Spleen (tissue), 11 donors: ENCODE measurements around the gene SLC1A3. TPM values are rescaled to one million over a fixed set of nuclear protein-coding genes. Genes with fewer than 3 reads are reported as not detected.

Experiments used
- DNase-seq: peaks from one replicate; pipeline ENCODE4 v3.0.0-alpha.2; 2020
- H3K27ac ChIP-seq, 8 donors: fragments of 200-600 bp; sonication (generic) in 7 of 8; 1 replicate in 4 of 8; 2 replicates in 4 of 8; pipeline versions ENCODE4 v1.5.0 to v1.8.0; 2016 to 2021; ENCODE audit warnings: inconsistent platforms in 4 of 8, mild to moderate bottlenecking in 4 of 8, moderate library complexity in 1 of 8
- H3K27me3 ChIP-seq, 7 donors: fragments of 200-600 bp; sonication (generic) in 6 of 7; replicated peaks in 1 of 7; 1 replicate in 4 of 7; 2 replicates in 3 of 7; pipeline versions ENCODE4 v1.5.0 to v1.8.0; 2016 to 2021; ENCODE audit warnings: inconsistent platforms in 3 of 7, mild to moderate bottlenecking in 1 of 7
- H3K36me3 ChIP-seq, 6 donors: fragments of 200-600 bp; sonication (generic) in 5 of 6; 1 replicate in 4 of 6; 2 replicates in 2 of 6; pipeline versions ENCODE4 v1.5.0 to v1.8.0; 2016 to 2021; ENCODE audit warnings: inconsistent platforms in 2 of 6
- H3K4me1 ChIP-seq, 6 donors: fragments of 200-600 bp; sonication (generic) in 5 of 6; 1 replicate in 3 of 6; 2 replicates in 3 of 6; pipeline versions ENCODE4 v1.5.0 to v1.8.0; 2016 to 2021; ENCODE audit warnings: inconsistent platforms in 3 of 6
- H3K4me3 ChIP-seq, 8 donors: fragments of 200-600 bp; sonication (generic) in 7 of 8; 1 replicate in 4 of 8; 2 replicates in 4 of 8; pipeline versions ENCODE4 v1.5.0 to v1.8.0; 2016 to 2021; ENCODE audit warnings: inconsistent platforms in 4 of 8, mild to moderate bottlenecking in 4 of 8, moderate library complexity in 2 of 8
- H3K9me3 ChIP-seq, 8 donors: fragments of 200-600 bp; sonication (generic) in 7 of 8; 1 replicate in 4 of 8; 2 replicates in 4 of 8; pipeline versions ENCODE4 v1.5.0 to v1.8.0; 2016 to 2021; ENCODE audit warnings: inconsistent platforms in 4 of 8
- POLR2A ChIP-seq, 3 donors: fragments of 450-650 bp; IDR thresholded peaks; one replicate each; pipeline ENCODE4 v1.5.1; 2017; ENCODE audit warnings: antibody characterized with exemption in 3 of 3, mild to moderate bottlenecking in 1 of 3
- POLR2AphosphoS5 ChIP-seq, 3 donors: sonication (generic); formaldehyde crosslinking; IDR thresholded peaks; one replicate each; pipeline ENCODE4 v1.5.1; 2017; ENCODE audit warnings: antibody characterized with exemption in 3 of 3
- WGBS, 5 donors: extraction: QIAGEN DNeasy Blood & Tissue Kit in 3 of 5; methylation state at CpG; one replicate each; pipeline versions ENCODE4 v1.1.5 to v1.1.7; 2013 to 2018; 5-methylcytosine and 5-hydroxymethylcytosine counted together
- intact Hi-C: fragments of 100-400 bp; cut with DNase I; formaldehyde crosslinking; loops from one replicate; pipeline ENCODE4 v1.15.0; 2023; ENCODE audit warnings: low total_unique reads
- polyA plus RNA-seq, 3 donors: library from polyadenylated mRNA; stranded (reverse); fragments of 200-250 nt; gene quantifications; one replicate each; pipeline ENCODE4 v1.2.1, GENCODE V29; 2013
- total RNA-seq, 7 donors: library from RNA; depleted of rRNA in 3 of 7; stranded (reverse); fragments of >200 nt in 3 of 7; fragmentation: NEBNext Ultra II Directional in 4 of 7; extraction: Animal tissue kit (Norgen Biotek cat#: 25700) in 4 of 7; gene quantifications; one replicate each; pipeline versions ENCODE4 v1.1.0 to v1.2.1, GENCODE V29; 2016 to 2021
- TF ChIP-seq, protein P1 (sequence below), 11 experiments: fragments of 200-600 bp in 7 of 11; fragments of 450-650 bp in 4 of 11; sonication (generic) in 4 of 11; IDR thresholded peaks in 8 of 11; conservative IDR thresholded peaks in 3 of 11; 1 replicate in 7 of 11; 2 replicates in 4 of 11; pipeline versions ENCODE4 v1.4.0 to v1.8.0; 2016 to 2021; ENCODE audit warnings: antibody characterized with exemption in 11 of 11, inconsistent platforms in 4 of 11, mild to moderate bottlenecking in 1 of 11
- donor health status: healthy with polysubstance abuse.
- donor health status: DM: no; HTN: no; CAD: no; lungs with moderate emphysema.
- donor health status: DM: no; HTN: no; CAD: no.
- donor health status: Bipolar disorder and iron deficiency.
- donor health status: healthy.
- donor health status: DM: no; HTN: no; CAD: no.
- donor health status: DM: yes; HTN: yes; CAD: no.

SLC1A3 gene
- total and polyA plus RNA-seq, 10 donors = 1.5 to 54.7 (median 25.2) TPM

DNA sequence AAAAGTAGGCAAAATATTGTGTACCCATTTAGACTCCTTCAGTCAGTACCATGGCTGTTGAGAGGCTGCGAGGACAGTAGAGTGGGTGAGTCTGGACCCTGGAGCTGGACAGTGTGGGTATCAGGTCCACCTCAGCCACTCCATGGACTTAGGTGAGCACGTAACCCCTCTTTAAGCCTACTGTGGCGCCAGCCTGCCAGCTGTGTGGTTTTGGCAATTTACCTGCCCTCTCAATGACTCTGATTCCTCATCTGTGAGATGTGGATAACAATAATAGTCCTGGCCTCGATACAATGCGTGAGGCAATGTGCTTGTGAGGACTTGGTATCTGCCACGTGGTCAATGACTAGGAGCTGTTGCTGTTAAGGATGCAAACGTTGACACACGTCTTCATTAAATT, 17.9 kb downstream of the SLC1A3 start:
- Histone ChIP-seq H3K27ac (no peak overlapping the region), H3K4me3 (no peak overlapping the region), H3K36me3 (no peaks in the 10 kb centered on the region), H3K9me3 (no peaks in the 10 kb centered on the region), H3K4me1 (no peaks in the 10 kb centered on the region), H3K27me3 (peaks cover 0 to 33% (median 0%) of the 10 kb centered on the region in 7 donors)
- intact Hi-C loops = no loop called here
- TF ChIP-seq POLR2AphosphoS5 (IDR thresholded peaks at IDR 0.05) = no peak
- TF ChIP-seq, protein P1, sequence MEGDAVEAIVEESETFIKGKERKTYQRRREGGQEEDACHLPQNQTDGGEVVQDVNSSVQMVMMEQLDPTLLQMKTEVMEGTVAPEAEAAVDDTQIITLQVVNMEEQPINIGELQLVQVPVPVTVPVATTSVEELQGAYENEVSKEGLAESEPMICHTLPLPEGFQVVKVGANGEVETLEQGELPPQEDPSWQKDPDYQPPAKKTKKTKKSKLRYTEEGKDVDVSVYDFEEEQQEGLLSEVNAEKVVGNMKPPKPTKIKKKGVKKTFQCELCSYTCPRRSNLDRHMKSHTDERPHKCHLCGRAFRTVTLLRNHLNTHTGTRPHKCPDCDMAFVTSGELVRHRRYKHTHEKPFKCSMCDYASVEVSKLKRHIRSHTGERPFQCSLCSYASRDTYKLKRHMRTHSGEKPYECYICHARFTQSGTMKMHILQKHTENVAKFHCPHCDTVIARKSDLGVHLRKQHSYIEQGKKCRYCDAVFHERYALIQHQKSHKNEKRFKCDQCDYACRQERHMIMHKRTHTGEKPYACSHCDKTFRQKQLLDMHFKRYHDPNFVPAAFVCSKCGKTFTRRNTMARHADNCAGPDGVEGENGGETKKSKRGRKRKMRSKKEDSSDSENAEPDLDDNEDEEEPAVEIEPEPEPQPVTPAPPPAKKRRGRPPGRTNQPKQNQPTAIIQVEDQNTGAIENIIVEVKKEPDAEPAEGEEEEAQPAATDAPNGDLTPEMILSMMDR (IDR thresholded peaks at IDR 0.05 in 8 of 11, conservative IDR thresholded peaks at IDR 0.05 in 3 of 11) = no peak
- no peak for TF ChIP-seq POLR2A (IDR thresholded peaks at IDR 0.05)
- WGBS, 5 donors = 67 to 79% (median 74%) methylated on average over 8 of the region's 8 CpGs
- no peak for DNase-seq

DNA sequence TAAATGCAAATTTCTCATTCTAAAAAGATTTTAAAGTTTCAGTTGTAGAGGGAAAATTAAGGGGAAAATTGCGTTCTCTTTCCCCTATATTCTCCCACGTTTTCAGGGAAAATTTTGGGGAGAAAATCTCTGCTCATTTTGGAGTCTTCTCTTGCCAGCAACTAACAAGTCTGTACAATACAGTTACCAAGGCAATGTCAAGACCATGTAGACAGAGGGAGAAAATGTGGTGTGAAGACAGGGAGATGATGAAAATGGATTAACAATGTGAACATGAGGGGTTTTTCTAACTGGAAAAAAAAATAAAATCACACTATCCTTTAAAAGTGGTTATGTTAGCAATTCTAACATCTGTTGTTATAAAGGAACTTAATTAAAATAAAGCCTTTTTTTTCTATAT, 22.3 kb downstream of the SLC1A3 start:
- Histone ChIP-seq H3K4me3 (no peak overlapping the region), H3K27me3 (peaks cover 0 to 30% (median 0%) of the 10 kb centered on the region in 7 donors), H3K4me1 (no peaks in the 10 kb centered on the region), H3K27ac (no peak overlapping the region), H3K9me3 (no peaks in the 10 kb centered on the region), H3K36me3 (no peaks in the 10 kb centered on the region)
- intact Hi-C loops = no loop called here
- no peak for DNase-seq
- no peak for TF ChIP-seq POLR2A (IDR thresholded peaks at IDR 0.05)
- TF ChIP-seq, protein P1 (IDR thresholded peaks at IDR 0.05 in 8 of 11, conservative IDR thresholded peaks at IDR 0.05 in 3 of 11) = no peak
- no peak for TF ChIP-seq POLR2AphosphoS5 (IDR thresholded peaks at IDR 0.05)
- WGBS, 5 donors = 64 to 80% (median 77%) methylated on average over 2 of the region's 2 CpGs

DNA sequence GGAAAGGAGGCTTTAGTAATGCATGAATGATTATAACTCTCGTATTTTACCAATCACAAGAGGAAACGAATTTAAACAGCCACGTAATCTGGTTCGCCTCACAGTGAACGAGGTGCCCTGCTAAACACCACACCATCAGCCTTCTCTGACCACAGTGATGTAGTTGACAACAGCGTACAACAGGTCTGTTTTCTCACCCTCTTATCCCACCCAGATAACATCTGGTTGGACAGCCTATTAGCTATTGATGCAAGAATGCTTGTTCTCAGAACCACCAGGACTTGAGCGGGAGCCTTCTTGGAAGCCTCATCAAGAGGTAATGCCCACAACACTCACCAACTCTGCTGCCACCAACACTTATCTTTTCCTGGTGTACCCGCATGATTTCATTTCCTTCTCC, 23.3 kb downstream of the SLC1A3 start:
- intact Hi-C loops = no loop called here
- Histone ChIP-seq H3K4me3 (no peak overlapping the region), H3K36me3 (no peaks in the 10 kb centered on the region), H3K27ac (no peak overlapping the region), H3K9me3 (no peaks in the 10 kb centered on the region), H3K27me3 (peaks cover 0 to 23% (median 0%) of the 10 kb centered on the region in 7 donors), H3K4me1 (no peaks in the 10 kb centered on the region)
- 71 to 84% (median 78%) methylated on average over 8 of the region's 8 CpGs for WGBS, 5 donors
- no peak for DNase-seq
- TF ChIP-seq POLR2AphosphoS5 (IDR thresholded peaks at IDR 0.05) (no peak), POLR2A (IDR thresholded peaks at IDR 0.05) (no peak)
- TF ChIP-seq, protein P1 (IDR thresholded peaks at IDR 0.05 in 8 of 11, conservative IDR thresholded peaks at IDR 0.05 in 3 of 11) = no peak

DNA sequence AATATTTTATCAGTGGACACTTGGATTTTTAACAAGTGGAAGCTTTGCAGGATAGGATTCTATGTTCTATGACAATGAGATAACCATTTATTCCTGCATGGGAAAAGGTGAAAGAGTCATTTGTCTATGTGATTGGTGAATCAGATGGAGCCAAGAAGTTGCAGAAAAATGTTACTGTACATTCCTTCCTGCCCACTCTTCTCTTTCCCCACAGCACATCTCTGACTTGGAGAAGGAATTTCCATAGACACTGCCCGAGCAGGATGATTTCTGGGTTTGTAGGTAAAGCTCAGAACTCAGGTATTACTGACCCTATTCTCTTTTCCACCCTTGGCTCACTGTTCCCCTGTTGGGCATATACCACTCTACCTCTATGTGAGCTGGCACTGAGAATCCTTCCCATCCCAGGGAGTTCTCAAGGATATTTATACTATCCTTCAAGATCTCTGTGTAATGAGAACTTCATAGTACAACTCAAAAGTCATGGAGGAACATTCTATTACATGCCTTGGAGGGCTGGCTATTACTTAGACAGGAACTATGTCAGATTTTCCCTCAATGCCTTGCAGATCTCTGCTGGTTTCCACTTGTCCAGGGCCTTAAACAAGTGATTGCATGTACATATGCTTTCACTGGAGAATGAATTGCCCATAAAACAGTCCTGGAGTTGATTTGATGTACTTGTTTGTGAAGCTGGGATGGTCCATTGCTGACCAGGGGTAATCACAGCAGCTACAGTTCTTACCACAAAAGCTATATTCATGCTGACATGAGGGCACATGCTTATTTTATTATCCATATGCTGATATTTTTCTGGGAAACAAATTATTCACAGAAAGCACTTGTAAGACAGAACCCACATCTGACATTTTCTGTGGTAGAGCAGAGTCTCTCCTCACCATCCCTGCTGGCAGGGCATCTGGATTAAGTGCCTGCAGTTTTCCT, 24.1 kb downstream of the SLC1A3 start:
- H3K27ac ChIP-seq = no peak overlapping the region
- DNase-seq = no peak
- H3K4me3 ChIP-seq = no peak overlapping the region
- H3K4me1 ChIP-seq = no peaks in the 10 kb centered on the region
- intact Hi-C loops = no loop called here
- H3K27me3 ChIP-seq = peaks cover 0 to 23% (median 0%) of the 10 kb centered on the region in 7 donors
- no peaks in the 10 kb centered on the region for H3K9me3 ChIP-seq
- TF ChIP-seq POLR2A (IDR thresholded peaks at IDR 0.05) = no peak
- no peaks in the 10 kb centered on the region for H3K36me3 ChIP-seq
- 56 to 84% (median 67%) methylated on average over 1 of the region's 1 CpG for WGBS, 5 donors
